A549 (cell line): Measurements from ENCODE around the gene MYCBP. TPM values are rescaled to one million over a fixed set of nuclear protein-coding genes. Genes with fewer than 3 reads are reported as not detected.

Experiments
- polyA plus RNA-seq, 4 experiments: library from polyadenylated mRNA; depleted of rRNA in 3 of 4; stranded (reverse); fragments of >200 nt; fragmentation: RNase III in 1 of 4; extraction: RNeasy Plus Mini Kit Qiagen cat#74134 plus additional on column Dnase treatment in 1 of 4; gene quantifications; 2 replicates in 3 of 4; 3 replicates in 1 of 4; pipeline ENCODE4 v1.2.3, GENCODE V29; 2011 to 2017
- small RNA-seq, 6 experiments: library from RNA; depleted of rRNA; stranded (forward); fragments of <200 nt; gene quantifications; one replicate each; pipeline ENCODE3, GENCODE V24; 2012

MYCBP gene
- polyA plus RNA-seq, 2 of the 4 experiments (the other 2 are of a cell fraction), result 25.0 to 25.5 TPM

Small RNA genes lying within 50 kb of the gene (small RNA-seq; reads per million reads assigned to genes)
- gene GJA9-MYCBP, result 0 reads per million in 6 experiments

Other genes starting within 250 kb of the MYCBP start
- 10.9 and 13.5 TPM in 2 replicates for gene RRAGC, start 13.6 kb downstream of the MYCBP start, polyA plus RNA-seq (2011; rRNA removed)
- gene RRAGC, start 13.6 kb downstream of the MYCBP start, polyA plus RNA-seq (2017; fragmentation: RNase III; extraction: RNeasy Plus Mini Kit Qiagen cat#74134 plus additional on column Dnase treatment), result 14.1 to 18.0 TPM (median 16.3 TPM) in 3 replicates
- gene GJA9, start 8.2 kb upstream of the MYCBP start, polyA plus RNA-seq (2011; rRNA removed), result 0.20 TPM in 1 of 2 replicates, not detected in the other
- gene GJA9, start 8.2 kb upstream of the MYCBP start, polyA plus RNA-seq (2017; fragmentation: RNase III; extraction: RNeasy Plus Mini Kit Qiagen cat#74134 plus additional on column Dnase treatment), result 0.05 TPM in 1 of 3 replicates, not detected in the others
- gene RHBDL2, start 68.5 kb upstream of the MYCBP start, polyA plus RNA-seq (2011; rRNA removed), result 2.5 and 2.6 TPM in 2 replicates
- 3.4 to 3.7 TPM (median 3.6 TPM) in 3 replicates for gene RHBDL2, start 68.5 kb upstream of the MYCBP start, polyA plus RNA-seq (2017; fragmentation: RNase III; extraction: RNeasy Plus Mini Kit Qiagen cat#74134 plus additional on column Dnase treatment)
- gene AKIRIN1, start 117.9 kb upstream of the MYCBP start, polyA plus RNA-seq (2011; rRNA removed), result 62.0 and 72.0 TPM in 2 replicates
- 37.7 to 39.6 TPM (median 38.6 TPM) in 3 replicates for gene AKIRIN1, start 117.9 kb upstream of the MYCBP start, polyA plus RNA-seq (2017; fragmentation: RNase III; extraction: RNeasy Plus Mini Kit Qiagen cat#74134 plus additional on column Dnase treatment)
- 521 and 711 TPM in 2 replicates for gene NDUFS5, start 153.0 kb upstream of the MYCBP start, polyA plus RNA-seq (2011; rRNA removed)
- 534 to 612 TPM (median 540 TPM) in 3 replicates for gene NDUFS5, start 153.0 kb upstream of the MYCBP start, polyA plus RNA-seq (2017; fragmentation: RNase III; extraction: RNeasy Plus Mini Kit Qiagen cat#74134 plus additional on column Dnase treatment)